ENCODE results near the gene FHAD1.

The FHAD1 gene

GRCh38 chr1:15218287-15219279 lies 28.4 kb upstream of the FHAD1 start:
- DNase-seq (ENCODE audit: low read depth, low spot score), result no peak

- DNase-seq (ENCODE audit: low read depth, low spot score), result no peak
These were observed 27.6 kb upstream of the FHAD1 start for GRCh38 chr1:15219280-15220023.

GRCh38 chr1:15220024-15220392 lies 27.0 kb upstream of the FHAD1 start:
- no peak for DNase-seq (ENCODE audit: low read depth, low spot score)

GRCh38 chr1:15220825-15221431 lies 26.1 kb upstream of the FHAD1 start:
- no peak for DNase-seq (ENCODE audit: low read depth, low spot score)

- DNase-seq (ENCODE audit: low read depth, low spot score), result no peak
These were observed 24.2 kb upstream of the FHAD1 start for GRCh38 chr1:15222653-15223303.

- no peak for DNase-seq (ENCODE audit: low read depth, low spot score)
These were observed 22.7 kb upstream of the FHAD1 start for GRCh38 chr1:15224259-15224869.

GRCh38 chr1:15224974-15225373 lies 22.0 kb upstream of the FHAD1 start:
- DNase-seq (ENCODE audit: low read depth, low spot score), result no peak

- DNase-seq (ENCODE audit: low read depth, low spot score), result no peak
These were observed 21.6 kb upstream of the FHAD1 start for GRCh38 chr1:15225461-15225860.

- no peak for DNase-seq (ENCODE audit: low read depth, low spot score)
These were observed 20.4 kb upstream of the FHAD1 start for GRCh38 chr1:15226388-15227255.

- no peak for DNase-seq (ENCODE audit: low read depth, low spot score)
These were observed 17.3 kb upstream of the FHAD1 start for GRCh38 chr1:15229707-15230131.

GRCh38 chr1:15231714-15232201 lies 15.3 kb upstream of the FHAD1 start:
- DNase-seq (ENCODE audit: low read depth, low spot score), result no peak

GRCh38 chr1:15233689-15234088 lies 13.3 kb upstream of the FHAD1 start:
- no peak for DNase-seq (ENCODE audit: low read depth, low spot score)

- DNase-seq (ENCODE audit: low read depth, low spot score), result no peak
These were observed 10.7 kb upstream of the FHAD1 start for GRCh38 chr1:15236321-15236721.

GRCh38 chr1:15236746-15237145 lies 10.3 kb upstream of the FHAD1 start:
- DNase-seq (ENCODE audit: low read depth, low spot score), result no peak

GRCh38 chr1:15238789-15239188 lies 8.2 kb upstream of the FHAD1 start:
- no peak for DNase-seq (ENCODE audit: low read depth, low spot score)

- no peak for DNase-seq (ENCODE audit: low read depth, low spot score)
These were observed 4.3 kb upstream of the FHAD1 start for GRCh38 chr1:15242766-15243165.

- DNase-seq (ENCODE audit: low read depth, low spot score), result no peak
These were observed 3.6 kb upstream of the FHAD1 start for GRCh38 chr1:15243275-15244043.

GRCh38 chr1:15244813-15245212 lies 2.2 kb upstream of the FHAD1 start:
- DNase-seq (ENCODE audit: low read depth, low spot score), result no peak

GRCh38 chr1:15245593-15246360 lies 1.2 kb upstream of the FHAD1 start:
- no peak for DNase-seq (ENCODE audit: low read depth, low spot score)
